H9 (cell line): Measurements from ENCODE around the gene JMJD1C. TPM values are rescaled to one million over a fixed set of nuclear protein-coding genes. Genes with fewer than 3 reads are reported as not detected.
A peak's percentile ranks its signal among the peaks of the same experiment; 100 is the strongest.

Experiments used
- DNase-seq: peaks from one replicate; pipeline ENCODE4 v3.0.0-alpha.2; 2017
- H2AFZ ChIP-seq: one replicate; pipeline ENCODE4 v1.6.1; 2013; ENCODE audit warnings: mild to moderate bottlenecking, low read length, control low read depth, moderate library complexity
- H2AK5ac ChIP-seq: 2 replicates; pipeline ENCODE4 v1.6.1; 2013; ENCODE audit warnings: low read length, control low read depth, mixed read lengths; ENCODE audit not compliant: insufficient read length
- H2BK120ac ChIP-seq: one replicate; pipeline ENCODE4 v1.6.1; 2013; ENCODE audit warnings: low read depth, mild to moderate bottlenecking, low read length, control low read depth, inconsistent platforms; ENCODE audit not compliant: poor library complexity, severe bottlenecking
- H2BK12ac ChIP-seq: 2 replicates; pipeline ENCODE4 v1.6.1; 2013; ENCODE audit warnings: low read length, control low read depth, mixed read lengths, low read depth; ENCODE audit not compliant: insufficient read length
- H2BK15ac ChIP-seq: 2 replicates; pipeline ENCODE4 v1.6.1; 2013; ENCODE audit warnings: low read depth, low read length, control low read depth
- H2BK20ac ChIP-seq: one replicate; pipeline ENCODE4 v1.6.1; 2013; ENCODE audit warnings: low read depth, mild to moderate bottlenecking, low read length, control low read depth, inconsistent platforms; ENCODE audit not compliant: poor library complexity, severe bottlenecking
- H2BK5ac ChIP-seq: 2 replicates; pipeline ENCODE4 v1.6.1; 2013; ENCODE audit warnings: low read length, control low read depth, mixed read lengths; ENCODE audit not compliant: insufficient read length
- H3K14ac ChIP-seq: 2 replicates; pipeline ENCODE4 v1.6.1; 2013; ENCODE audit warnings: low read length, control low read depth; ENCODE audit not compliant: insufficient read depth
- H3K18ac ChIP-seq: 2 replicates; pipeline ENCODE4 v1.6.1; 2013; ENCODE audit warnings: low read depth, mild to moderate bottlenecking, mixed read lengths, low read length, control low read depth; ENCODE audit not compliant: insufficient read length
- H3K23ac ChIP-seq: 2 replicates; pipeline ENCODE4 v1.6.1; 2013; ENCODE audit warnings: low read length, control low read depth, mixed read lengths, low read depth; ENCODE audit not compliant: insufficient read length
- H3K23me2 ChIP-seq: 2 replicates; pipeline ENCODE4 v1.6.1; 2013; ENCODE audit warnings: low read depth, mild to moderate bottlenecking, mixed read lengths, low read length, control low read depth; ENCODE audit not compliant: insufficient read length, poor library complexity, severe bottlenecking
- H3K27ac ChIP-seq: 2 replicates; pipeline ENCODE4 v1.5.1; 2013; ENCODE audit warnings: low read length, control low read depth, mixed read lengths, low read depth; ENCODE audit not compliant: insufficient read length
- H3K27me3 ChIP-seq: 2 replicates; pipeline ENCODE4 v1.6.1; 2013; ENCODE audit warnings: low read length, control low read depth, inconsistent platforms; ENCODE audit not compliant: insufficient read depth
- H3K4ac ChIP-seq: 2 replicates; pipeline ENCODE4 v1.6.1; 2013; ENCODE audit warnings: low read depth, mild to moderate bottlenecking, control low read depth, inconsistent platforms, low read length, moderate library complexity
- H3K4me1 ChIP-seq: 2 replicates; pipeline ENCODE4 v1.6.1; 2013; ENCODE audit warnings: low read length, control low read depth, inconsistent platforms; ENCODE audit not compliant: insufficient read depth
- H3K4me2 ChIP-seq: 2 replicates; pipeline ENCODE4 v1.6.1; 2013; ENCODE audit warnings: low read length, control low read depth, mixed read lengths; ENCODE audit not compliant: insufficient read length, insufficient read depth
- H3K56ac ChIP-seq: 2 replicates; pipeline ENCODE4 v1.6.1; 2013; ENCODE audit warnings: low read depth, mild to moderate bottlenecking, mixed read lengths, low read length, control low read depth; ENCODE audit not compliant: insufficient read length
- H3K79me1 ChIP-seq: 2 replicates; pipeline ENCODE4 v1.6.1; 2013; ENCODE audit warnings: low read depth, mild to moderate bottlenecking, moderate library complexity, low read length, control low read depth, inconsistent platforms; ENCODE audit not compliant: insufficient read depth, poor library complexity, severe bottlenecking
- H3K79me2 ChIP-seq: 2 replicates; pipeline ENCODE4 v1.6.1; 2013; ENCODE audit warnings: low read length, control low read depth, inconsistent platforms; ENCODE audit not compliant: insufficient read depth
- H3K9ac ChIP-seq: 2 replicates; pipeline ENCODE4 v1.6.1; 2013; ENCODE audit warnings: low read length, control low read depth, mixed read lengths; ENCODE audit not compliant: insufficient read length; ENCODE audit errors: extremely low read depth
- H3K9me3 ChIP-seq: one replicate; pipeline ENCODE4 v1.6.1; 2013; ENCODE audit warnings: low read depth, low read length, inconsistent platforms; ENCODE audit not compliant: control insufficient read depth
- H3T11ph ChIP-seq: one replicate; pipeline ENCODE4 v1.6.1; 2013; ENCODE audit warnings: mild to moderate bottlenecking, low read length, control low read depth, inconsistent platforms
- H4K20me1 ChIP-seq: one replicate; pipeline ENCODE4 v1.6.1; 2013; ENCODE audit not compliant: control insufficient read depth, insufficient read length, insufficient read depth
- H4K5ac ChIP-seq: 2 replicates; pipeline ENCODE4 v1.6.1; 2013; ENCODE audit warnings: low read depth, mild to moderate bottlenecking, mixed read lengths, low read length, control low read depth; ENCODE audit not compliant: insufficient read length
- H4K8ac ChIP-seq: replicated peaks from 2 replicates; pipeline ENCODE4 v1.6.1; 2013; ENCODE audit warnings: low read length, control low read depth, mixed read lengths, low read depth; ENCODE audit not compliant: insufficient read length
- H4K91ac ChIP-seq: 2 replicates; pipeline ENCODE4 v1.6.1; 2013; ENCODE audit warnings: low read depth, mild to moderate bottlenecking, moderate library complexity, mixed read lengths, low read length, control low read depth; ENCODE audit not compliant: insufficient read length
- H3K27ac Mint-ChIP-seq, 3 experiments: 2 replicates in 2 of 3; 3 replicates in 1 of 3; pipeline ENCODE4 v1.8.0; 2020 to 2021; ENCODE audit warnings: mixed read lengths in 3 of 3, mild to moderate bottlenecking in 1 of 3, moderate library complexity in 1 of 3
- H3K27me3 Mint-ChIP-seq: 2 replicates; pipeline ENCODE4 v1.8.0; 2021; ENCODE audit warnings: low read depth, mild to moderate bottlenecking, moderate library complexity, mixed read lengths
- H3K36me3 Mint-ChIP-seq, 3 experiments: 2 replicates in 2 of 3; 3 replicates in 1 of 3; pipeline ENCODE4 v1.8.0; 2020 to 2021; ENCODE audit warnings: low read depth in 3 of 3, mixed read lengths in 3 of 3; ENCODE audit not compliant: insufficient read depth in 1 of 3
- H3K4me1 Mint-ChIP-seq, 2 experiments: 2 replicates each; pipeline ENCODE4 v1.8.0; 2020; ENCODE audit warnings: mixed read lengths in 2 of 2
- H3K4me3 Mint-ChIP-seq, 2 experiments: 2 replicates in 1 of 2; 3 replicates in 1 of 2; pipeline ENCODE4 v1.8.0; 2020 to 2021; ENCODE audit warnings: mild to moderate bottlenecking in 2 of 2, mixed read lengths in 2 of 2, moderate library complexity in 1 of 2
- H3K9me3 Mint-ChIP-seq, 2 experiments: 2 replicates in 1 of 2; 3 replicates in 1 of 2; pipeline ENCODE4 v1.8.0; 2020; ENCODE audit warnings: mild to moderate bottlenecking in 2 of 2, mixed read lengths in 2 of 2, moderate library complexity in 1 of 2
- WGBS: extraction: QIAGEN DNeasy Blood & Tissue Kit; methylation state at CpG from one replicate; pipeline ENCODE4 v1.1.7; 2013; ENCODE audit warnings: missing lambda C conversion rate, low lambda C conversion rate, mixed read lengths; ENCODE audit not compliant: insufficient read length; ENCODE audit errors: extremely low coverage; 5-methylcytosine and 5-hydroxymethylcytosine counted together
- total RNA-seq: library from RNA; stranded (reverse); gene quantifications from 2 replicates; pipeline ENCODE4 v1.2.1, GENCODE V29; 2021
- TF ChIP-seq, protein P1 (sequence below): fragments of 200-600 bp; sonication (generic); conservative IDR thresholded peaks from 3 replicates; pipeline ENCODE4 v1.8.0; 2021; ENCODE audit warnings: antibody characterized with exemption, mild to moderate bottlenecking

JMJD1C gene
- total RNA-seq, 1 experiment from 2014 or later = 200 TPM

DNA sequence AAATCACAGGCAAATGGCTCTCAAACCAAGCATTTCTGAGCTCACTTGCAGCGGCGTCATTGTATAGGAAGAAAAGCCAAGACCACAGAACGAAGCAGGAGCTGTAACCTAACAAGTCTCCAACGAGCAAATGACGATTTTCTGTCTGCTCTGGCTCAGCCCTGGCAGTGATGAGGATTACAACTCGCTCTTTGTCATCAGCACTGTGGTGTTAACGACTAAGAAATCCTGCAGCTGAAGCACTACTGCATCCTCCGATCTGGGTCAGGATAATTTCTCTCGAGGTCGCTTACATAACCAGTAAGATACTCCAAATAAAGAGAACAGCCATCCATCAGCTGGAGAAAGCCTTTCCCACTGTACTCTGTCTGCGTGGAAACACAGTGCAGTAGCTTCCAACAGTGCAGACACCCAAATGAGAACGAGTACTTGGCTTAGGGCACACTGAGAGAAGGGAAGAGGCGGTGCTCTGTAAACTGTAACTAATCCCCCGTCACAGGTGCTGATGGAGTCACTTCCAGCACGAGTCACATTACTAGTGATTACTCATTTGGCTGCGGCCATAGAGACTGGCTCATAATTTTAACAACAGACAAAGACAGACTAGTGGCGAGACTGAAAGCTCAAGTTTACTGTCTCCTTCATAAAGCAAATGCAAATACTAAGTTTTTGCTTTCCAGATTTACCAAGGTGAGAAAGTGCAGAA lies 196.8 kb downstream of the JMJD1C start:
- Histone ChIP-seq H3K79me1 (no peaks in the 10 kb centered on the region), H3K56ac (peak overlapping the region; percentile 19), H3K4me2 (peak overlapping the region; percentile 69), H2BK120ac (no peak overlapping the region), H3K9ac (peak overlapping the region; percentile 83), H3K4ac (no peak overlapping the region), H2BK15ac (no peak overlapping the region), H3K9me3 (no peaks in the 10 kb centered on the region), H4K20me1 (no peaks in the 10 kb centered on the region), H2AFZ (no peak overlapping the region), H3K27ac (peak overlapping the region; percentile 95), H4K91ac (no peak overlapping the region), H2BK5ac (peak overlapping the region; percentile 75), H3K18ac (peak overlapping the region; percentile 61), H2BK20ac (no peak overlapping the region), H4K5ac (peak overlapping the region; percentile 11), H2AK5ac (no peak overlapping the region), H3K14ac (peak overlapping the region; percentile 70; the same call in 1 of the 2 replicates), H3K4me1 (no peaks in the 10 kb centered on the region; the same call in 1 of the 2 replicates), H4K8ac (no peak overlapping the region), H3K79me2 (peaks cover 15% of the 10 kb centered on the region; the same call in 1 of the 2 replicates), H3K23me2 (no peaks in the 10 kb centered on the region), H3K23ac (peak overlapping the region; percentile 15), H3T11ph (no peak overlapping the region), H2BK12ac (no peak overlapping the region), H3K27me3 (no peaks in the 10 kb centered on the region)
- peak; percentile 87 for DNase-seq
- peaks cover 14 to 16% (median 15%) of the 10 kb centered on the region in 3 experiments for H3K36me3 Mint-ChIP-seq
- peaks cover 3% of the 10 kb centered on the region in 2 experiments; a peak in 1 of 5 replicates for H3K9me3 Mint-ChIP-seq
- H3K4me3 Mint-ChIP-seq = peak overlapping the region; percentile 95 to 99
- no peaks in the 10 kb centered on the region for H3K27me3 Mint-ChIP-seq
- WGBS = no CpG with 5 or more reads among the region's 17 CpGs
- H3K4me1 Mint-ChIP-seq = peaks cover 8% of the 10 kb centered on the region in 2 experiments
- H3K27ac Mint-ChIP-seq = peak overlapping the region; percentile 100
- TF ChIP-seq, protein P1, sequence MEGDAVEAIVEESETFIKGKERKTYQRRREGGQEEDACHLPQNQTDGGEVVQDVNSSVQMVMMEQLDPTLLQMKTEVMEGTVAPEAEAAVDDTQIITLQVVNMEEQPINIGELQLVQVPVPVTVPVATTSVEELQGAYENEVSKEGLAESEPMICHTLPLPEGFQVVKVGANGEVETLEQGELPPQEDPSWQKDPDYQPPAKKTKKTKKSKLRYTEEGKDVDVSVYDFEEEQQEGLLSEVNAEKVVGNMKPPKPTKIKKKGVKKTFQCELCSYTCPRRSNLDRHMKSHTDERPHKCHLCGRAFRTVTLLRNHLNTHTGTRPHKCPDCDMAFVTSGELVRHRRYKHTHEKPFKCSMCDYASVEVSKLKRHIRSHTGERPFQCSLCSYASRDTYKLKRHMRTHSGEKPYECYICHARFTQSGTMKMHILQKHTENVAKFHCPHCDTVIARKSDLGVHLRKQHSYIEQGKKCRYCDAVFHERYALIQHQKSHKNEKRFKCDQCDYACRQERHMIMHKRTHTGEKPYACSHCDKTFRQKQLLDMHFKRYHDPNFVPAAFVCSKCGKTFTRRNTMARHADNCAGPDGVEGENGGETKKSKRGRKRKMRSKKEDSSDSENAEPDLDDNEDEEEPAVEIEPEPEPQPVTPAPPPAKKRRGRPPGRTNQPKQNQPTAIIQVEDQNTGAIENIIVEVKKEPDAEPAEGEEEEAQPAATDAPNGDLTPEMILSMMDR = no peak; the same call in 2 of the 3 replicates
